GM06990 (cell line): ENCODE measurements around the gene MMP20.

Experiments used
- DNase-seq: peaks from one replicate; pipeline ENCODE4 v3.0.0-alpha.2; 2011; ENCODE audit not compliant: insufficient read length; ENCODE audit errors: extremely low read depth
- H3K27me3 ChIP-seq: replicated peaks from 2 replicates; pipeline ENCODE4 v1.6.0; 2011; ENCODE audit warnings: low read length; ENCODE audit not compliant: control insufficient read depth, insufficient read depth
- H3K36me3 ChIP-seq: 2 replicates; pipeline ENCODE4 v1.5.1; 2011; ENCODE audit warnings: low read length; ENCODE audit not compliant: control insufficient read depth, insufficient read depth
- H3K4me3 ChIP-seq: replicated peaks from 2 replicates; pipeline ENCODE4 v1.5.1; 2011; ENCODE audit warnings: low read depth, mild to moderate bottlenecking, control low read depth, low read length
- CTCF ChIP-seq: IDR thresholded peaks from 2 replicates; pipeline ENCODE4 v1.5.1; 2011; ENCODE audit warnings: low read length, control low read depth, mild to moderate bottlenecking, inconsistent platforms; ENCODE audit not compliant: insufficient read depth, poor library complexity, severe bottlenecking

MMP20 gene

DNA sequence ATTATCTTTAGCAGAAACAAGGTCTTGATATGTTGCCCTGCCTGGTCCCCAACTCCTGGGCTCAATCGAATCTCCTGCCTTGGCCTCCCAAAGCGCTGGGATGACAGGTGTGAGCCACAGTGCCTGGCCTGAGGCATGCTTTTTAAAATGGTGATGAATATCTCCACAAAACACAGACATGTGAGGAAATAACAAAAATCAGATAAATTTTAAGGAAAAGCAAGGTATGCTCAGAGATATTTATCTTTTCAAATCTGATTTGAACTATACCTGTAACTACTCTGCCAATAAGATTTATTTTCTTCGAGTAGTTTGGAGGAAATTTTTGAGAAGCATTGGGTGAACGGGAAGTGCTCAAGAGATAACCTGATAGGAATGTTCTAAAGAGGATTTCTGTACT lies 35.9 kb upstream of the MMP20 start:
- H3K27me3 ChIP-seq = no peaks in the 10 kb centered on the region; the same call in none of the 2 replicates
- DNase-seq = no peak
- no peak for TF ChIP-seq CTCF
- H3K36me3 ChIP-seq = no peaks in the 10 kb centered on the region
- no peak overlapping the region for H3K4me3 ChIP-seq

- DNase-seq = no peak
- Histone ChIP-seq H3K27me3 (no peaks in the 10 kb centered on the region; the same call in 1 of the 2 replicates), H3K4me3 (no peak overlapping the region), H3K36me3 (no peaks in the 10 kb centered on the region)
- TF ChIP-seq CTCF = no peak
Observed at GRCh38 chr11:102656528-102656927, 31.4 kb upstream of the MMP20 start.

GRCh38 chr11:102655547-102655946 lies 30.4 kb upstream of the MMP20 start:
- no peak for DNase-seq
- no peak overlapping the region for H3K4me3 ChIP-seq
- TF ChIP-seq CTCF = no peak
- H3K27me3 ChIP-seq = no peaks in the 10 kb centered on the region; the same call in 1 of the 2 replicates
- no peaks in the 10 kb centered on the region for H3K36me3 ChIP-seq

- no peaks in the 10 kb centered on the region; the same call in 1 of the 2 replicates for H3K27me3 ChIP-seq
- no peak for TF ChIP-seq CTCF
- no peaks in the 10 kb centered on the region for H3K36me3 ChIP-seq
- no peak overlapping the region for H3K4me3 ChIP-seq
- no peak for DNase-seq
Observed at GRCh38 chr11:102654761-102655160, 29.6 kb upstream of the MMP20 start.

DNA sequence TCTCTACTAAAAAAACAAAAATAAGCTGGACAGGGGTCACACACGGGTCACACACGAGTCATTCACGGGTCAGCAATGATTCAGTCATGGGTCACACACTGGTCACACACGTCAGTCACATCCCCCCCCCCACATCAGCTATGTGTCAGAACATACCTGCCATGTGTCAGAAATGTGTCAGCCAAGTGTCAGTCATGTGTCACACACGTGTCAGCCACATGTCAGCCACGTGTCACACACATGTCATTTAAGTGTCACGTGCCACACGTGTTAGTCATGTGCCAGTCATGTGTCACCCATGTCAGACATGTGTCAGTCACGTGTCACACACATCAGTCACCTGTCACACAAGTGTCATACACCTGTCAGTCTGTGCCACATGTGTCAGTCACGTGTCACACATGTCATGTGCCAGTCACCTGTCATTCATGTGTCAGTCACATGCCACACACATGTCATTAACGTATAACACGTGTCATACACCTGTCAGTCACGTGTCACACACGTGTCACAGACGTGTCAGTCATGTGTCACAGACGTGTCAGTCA lies 28.7 kb upstream of the MMP20 start:
- Histone ChIP-seq H3K4me3 (no peak overlapping the region), H3K36me3 (no peaks in the 10 kb centered on the region), H3K27me3 (no peaks in the 10 kb centered on the region)
- no peak for TF ChIP-seq CTCF
- DNase-seq = peak; percentile 15

- Histone ChIP-seq H3K27me3 (no peaks in the 10 kb centered on the region), H3K4me3 (no peak overlapping the region), H3K36me3 (no peaks in the 10 kb centered on the region)
- no peak for TF ChIP-seq CTCF
- DNase-seq = no peak
Observed at GRCh38 chr11:102647430-102647829, 22.3 kb upstream of the MMP20 start.
